MM.1S (cell line): ENCODE results near the gene MEMO1.

Experiments used
- DNase-seq: peaks from one replicate; pipeline ENCODE4 v3.0.0-alpha.2; 2015
- H2AFZ ChIP-seq: fragments of 300-600 bp; sonication (generic); 2 replicates; pipeline ENCODE4 v1.6.0; 2016; ENCODE audit warnings: antibody characterized with exemption, low read length
- H3F3A ChIP-seq: fragments of 300-600 bp; sonication (generic); 2 replicates; pipeline ENCODE4 v1.6.1; 2016; ENCODE audit warnings: mild to moderate bottlenecking, antibody characterized with exemption, low read length, moderate library complexity, mixed read lengths; ENCODE audit not compliant: insufficient read depth
- H3K27ac ChIP-seq: fragments of 300-600 bp; sonication (generic); 2 replicates; pipeline ENCODE4 v1.5.1; 2016; ENCODE audit warnings: mild to moderate bottlenecking, low read length
- H3K27me3 ChIP-seq: fragments of 300-600 bp; sonication (generic); replicated peaks from 2 replicates; pipeline ENCODE4 v1.6.0; 2016; ENCODE audit warnings: low read length; ENCODE audit not compliant: insufficient read depth
- H3K36me3 ChIP-seq: fragments of 300-600 bp; sonication (generic); replicated peaks from 2 replicates; pipeline ENCODE4 v1.6.1; 2016; ENCODE audit warnings: mild to moderate bottlenecking, low read length, mixed read lengths; ENCODE audit not compliant: insufficient read depth
- H3K4me1 ChIP-seq: fragments of 300-600 bp; sonication (generic); 2 replicates; pipeline ENCODE4 v1.6.1; 2016; ENCODE audit warnings: low read length, mixed read lengths
- H3K4me2 ChIP-seq: fragments of 300-600 bp; sonication (generic); 2 replicates; pipeline ENCODE4 v1.6.0; 2016; ENCODE audit warnings: low read depth, low read length
- H3K4me3 ChIP-seq: fragments of 300-600 bp; sonication (generic); 2 replicates; pipeline ENCODE4 v1.5.1; 2016; ENCODE audit warnings: low read length, mixed read lengths
- H3K79me2 ChIP-seq: fragments of 300-600 bp; sonication (generic); 2 replicates; pipeline ENCODE4 v1.6.1; 2016; ENCODE audit warnings: mixed run types, low read length, mixed read lengths
- H3K9ac ChIP-seq: fragments of 300-600 bp; sonication (generic); 2 replicates; pipeline ENCODE4 v1.6.1; 2016; ENCODE audit warnings: low read length, mixed read lengths
- H3K9me2 ChIP-seq: fragments of 300-600 bp; sonication (generic); replicated peaks from 2 replicates; pipeline ENCODE4 v1.6.1; 2016; ENCODE audit warnings: mild to moderate bottlenecking, low read length, mixed read lengths; ENCODE audit not compliant: insufficient read depth
- H3K9me3 ChIP-seq: fragments of 300-600 bp; sonication (generic); replicated peaks from 2 replicates; pipeline ENCODE4 v1.6.1; 2016; ENCODE audit warnings: mild to moderate bottlenecking, low read length, mixed read lengths; ENCODE audit not compliant: insufficient read depth
- H4K20me1 ChIP-seq: fragments of 300-600 bp; sonication (generic); 2 replicates; pipeline ENCODE4 v1.6.1; 2016; ENCODE audit warnings: mild to moderate bottlenecking, low read length, moderate library complexity, mixed read lengths; ENCODE audit not compliant: insufficient read depth
- EZH2 ChIP-seq: fragments of 300-600 bp; sonication (generic); optimal IDR thresholded peaks from 2 replicates; pipeline ENCODE3; 2017; ENCODE audit warnings: low read depth, mild to moderate bottlenecking, antibody characterized with exemption, low read length, mixed read lengths
- EZH2phosphoT487 ChIP-seq: fragments of 300-600 bp; sonication (generic); IDR thresholded peaks from 2 replicates; pipeline ENCODE4 v1.6.1; 2018; ENCODE audit warnings: antibody characterized with exemption, low read length
- TF ChIP-seq, protein P1 (sequence below): fragments of 300-600 bp; sonication (generic); IDR thresholded peaks from 2 replicates; pipeline ENCODE4 v1.5.1; 2016; ENCODE audit warnings: antibody characterized with exemption, low read length, mixed read lengths

Gene MEMO1

DNA sequence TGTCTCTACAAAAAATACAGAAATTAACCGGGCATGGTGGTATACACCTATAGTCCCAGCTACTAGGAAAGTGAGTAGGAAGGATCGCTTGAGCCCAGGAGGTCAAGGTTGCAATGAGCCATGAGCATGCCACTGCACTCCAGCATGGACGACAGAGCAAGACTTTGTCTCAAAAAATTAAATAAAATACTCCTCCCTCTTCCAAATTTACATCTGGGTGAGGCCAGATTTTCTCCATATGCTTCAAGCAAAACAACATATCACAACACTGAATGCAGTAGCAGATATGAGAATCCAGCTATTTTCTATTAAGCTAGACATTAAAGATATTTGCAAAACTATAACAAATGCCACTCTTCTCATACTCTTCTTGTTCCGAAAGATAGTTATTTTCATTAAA is 20.9 kb downstream of the MEMO1 start:
- Histone ChIP-seq H3K9me2 (no peaks in the 10 kb centered on the region), H3K79me2 (peaks cover 97% of the 10 kb centered on the region), H3K4me1 (no peaks in the 10 kb centered on the region), H3K9ac (no peak overlapping the region), H3K27me3 (no peaks in the 10 kb centered on the region), H4K20me1 (0 out of 2 replicates have a peak, but pooled peaks cover 9% of the 10 kb centered on the region), H3K4me2 (no peak overlapping the region), H3K4me3 (no peak overlapping the region), H2AFZ (no peak overlapping the region), H3K36me3 (no peaks in the 10 kb centered on the region), H3K27ac (no peak overlapping the region), H3F3A (no peaks in the 10 kb centered on the region), H3K9me3 (no peaks in the 10 kb centered on the region)
- TF ChIP-seq EZH2phosphoT487 (no peak), EZH2 (no peak)
- TF ChIP-seq, protein P1, sequence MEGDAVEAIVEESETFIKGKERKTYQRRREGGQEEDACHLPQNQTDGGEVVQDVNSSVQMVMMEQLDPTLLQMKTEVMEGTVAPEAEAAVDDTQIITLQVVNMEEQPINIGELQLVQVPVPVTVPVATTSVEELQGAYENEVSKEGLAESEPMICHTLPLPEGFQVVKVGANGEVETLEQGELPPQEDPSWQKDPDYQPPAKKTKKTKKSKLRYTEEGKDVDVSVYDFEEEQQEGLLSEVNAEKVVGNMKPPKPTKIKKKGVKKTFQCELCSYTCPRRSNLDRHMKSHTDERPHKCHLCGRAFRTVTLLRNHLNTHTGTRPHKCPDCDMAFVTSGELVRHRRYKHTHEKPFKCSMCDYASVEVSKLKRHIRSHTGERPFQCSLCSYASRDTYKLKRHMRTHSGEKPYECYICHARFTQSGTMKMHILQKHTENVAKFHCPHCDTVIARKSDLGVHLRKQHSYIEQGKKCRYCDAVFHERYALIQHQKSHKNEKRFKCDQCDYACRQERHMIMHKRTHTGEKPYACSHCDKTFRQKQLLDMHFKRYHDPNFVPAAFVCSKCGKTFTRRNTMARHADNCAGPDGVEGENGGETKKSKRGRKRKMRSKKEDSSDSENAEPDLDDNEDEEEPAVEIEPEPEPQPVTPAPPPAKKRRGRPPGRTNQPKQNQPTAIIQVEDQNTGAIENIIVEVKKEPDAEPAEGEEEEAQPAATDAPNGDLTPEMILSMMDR: no peak
- no peak for DNase-seq

DNA sequence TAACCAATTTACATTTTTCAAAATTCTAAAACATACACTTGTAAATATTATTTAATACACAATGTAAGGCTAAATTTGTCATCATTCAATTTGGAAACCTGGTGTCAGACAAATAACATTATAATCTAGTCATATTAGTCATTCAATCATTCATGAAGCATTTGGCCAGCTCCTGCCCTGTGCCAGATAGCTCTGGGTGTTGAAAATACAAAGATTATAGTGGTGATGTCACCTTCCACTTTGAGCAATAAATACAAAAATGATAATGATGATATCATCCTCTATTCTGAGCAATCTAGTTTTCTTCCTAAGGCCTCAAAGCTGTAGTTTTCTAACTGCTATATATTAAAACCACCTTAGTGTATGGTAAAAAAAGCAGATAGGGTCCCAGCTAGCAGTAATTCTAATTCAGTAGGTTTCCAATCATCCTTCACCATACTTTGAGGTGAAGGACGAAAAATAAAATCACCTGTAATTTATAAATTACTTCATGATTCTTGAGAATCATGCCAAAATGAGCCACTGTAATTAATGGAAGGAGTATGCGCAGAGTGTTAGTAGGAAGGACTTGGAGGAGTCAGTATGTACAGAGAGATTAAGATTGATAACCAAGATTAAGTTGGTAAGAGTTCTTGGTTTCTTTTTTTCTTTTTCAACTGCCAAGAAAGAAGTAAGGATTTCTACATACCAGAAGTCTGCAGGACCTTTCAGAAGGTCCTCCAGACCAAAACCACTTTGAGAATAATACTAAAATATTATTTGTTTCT is 23.2 kb downstream of the MEMO1 start:
- H3K9me3 ChIP-seq: no peaks in the 10 kb centered on the region
- H3K9me2 ChIP-seq: no peaks in the 10 kb centered on the region
- no peak overlapping the region for H3K27ac ChIP-seq
- peaks cover 99% of the 10 kb centered on the region for H3K79me2 ChIP-seq
- no peak overlapping the region for H3K4me3 ChIP-seq
- H2AFZ ChIP-seq: no peak overlapping the region
- no peaks in the 10 kb centered on the region for H3K27me3 ChIP-seq
- no peaks in the 10 kb centered on the region for H3K4me1 ChIP-seq
- H3K9ac ChIP-seq: no peak overlapping the region
- TF ChIP-seq EZH2 (no peak), EZH2phosphoT487 (no peak)
- TF ChIP-seq, protein P1: no peak
- no peak overlapping the region for H3K4me2 ChIP-seq
- H4K20me1 ChIP-seq: 0 out of 2 replicates have a peak, but pooled peaks cover 3% of the 10 kb centered on the region
- no peaks in the 10 kb centered on the region for H3F3A ChIP-seq
- no peak for DNase-seq
- no peaks in the 10 kb centered on the region for H3K36me3 ChIP-seq

DNA sequence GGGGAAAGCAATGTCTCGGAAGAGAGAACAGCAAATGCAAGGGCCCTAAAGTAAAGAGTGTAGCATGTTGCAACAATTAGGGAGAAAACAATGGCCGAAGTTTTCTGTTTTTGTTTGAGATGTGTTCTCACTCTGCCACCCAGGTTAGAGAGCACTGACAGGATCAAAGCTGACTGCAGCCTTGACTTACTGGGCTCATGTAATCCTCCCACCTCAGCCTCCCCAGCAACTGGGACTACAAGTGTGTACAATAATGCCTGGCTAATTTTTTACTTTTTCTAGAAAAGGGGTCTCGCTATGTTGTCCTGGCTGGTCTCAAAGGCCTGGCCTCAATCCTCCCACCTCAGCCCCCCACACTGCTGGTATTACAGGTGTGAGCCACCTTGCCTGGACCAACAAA is 23.9 kb downstream of the MEMO1 start:
- H4K20me1 ChIP-seq: no peaks in the 10 kb centered on the region

More for the DNA sequence above, 23.9 kb downstream of the MEMO1 start:
- Histone ChIP-seq H3K4me2 (no peak overlapping the region), H3K79me2 (peaks cover 98% of the 10 kb centered on the region), H3K36me3 (no peaks in the 10 kb centered on the region), H3K4me1 (no peaks in the 10 kb centered on the region), H3K9ac (no peak overlapping the region), H3K9me2 (no peaks in the 10 kb centered on the region), H3K27me3 (no peaks in the 10 kb centered on the region), H3K4me3 (no peak overlapping the region), H3K9me3 (no peaks in the 10 kb centered on the region), H2AFZ (no peak overlapping the region), H3F3A (no peaks in the 10 kb centered on the region), H3K27ac (no peak overlapping the region)
- TF ChIP-seq, protein P1: no peak
- no peak for TF ChIP-seq EZH2
- TF ChIP-seq EZH2phosphoT487: no peak
- no peak for DNase-seq
